Measurements from ENCODE around the gene SPTSSA. TPM values are rescaled to one million over a fixed set of nuclear protein-coding genes. Genes with fewer than 3 reads are reported as not detected.

Gene SPTSSA
- total and polyA plus RNA-seq, 7 donors: 22.8 to 79.3 (median 29.3) TPM

- peak; percentile 97 for DNase-seq
- Histone ChIP-seq H3K27ac (peak overlapping the region; percentile 85 to 88 (median 86)), H3K9me3 (no peaks in the 10 kb centered on the region), H3K4me3 (peak overlapping the region in 1 of 4 donors; percentile 16), H3K4me1 (peaks cover 0 to 27% (median 25%) of the 10 kb centered on the region in 4 donors), H3K27me3 (no peaks in the 10 kb centered on the region), H3K36me3 (no peaks in the 10 kb centered on the region)
- WGBS, 2 donors: 18 to 50% methylated on average over 14 of the region's 14 CpGs
- TF ChIP-seq POLR2A (IDR thresholded peaks at IDR 0.05) (peak; percentile 22 to 53), EP300 (IDR thresholded peaks at IDR 0.05) (peak; percentile 64 to 95 (median 87)), POLR2AphosphoS5 (IDR thresholded peaks at IDR 0.05) (peak; percentile 84 to 91 (median 86)), CTCF (IDR thresholded peaks at IDR 0.05) (no peak)
- intact Hi-C loops (cut with DNase I): loop anchor here (1.0 to 5.0 kb wide), 2 partner anchors 35 to 40 kb away; partner anchors contain the start of genes EAPP and SPTSSA
These were observed 34.9 kb upstream of the SPTSSA start for GRCh38 chr14:34496679-34497513.

- Histone ChIP-seq H3K36me3 (no peaks in the 10 kb centered on the region), H3K4me3 (no peak overlapping the region), H3K27ac (peak overlapping the region; percentile 85 to 88 (median 86)), H3K9me3 (no peaks in the 10 kb centered on the region), H3K4me1 (peaks cover 0 to 27% (median 25%) of the 10 kb centered on the region in 4 donors), H3K27me3 (no peaks in the 10 kb centered on the region)
- intact Hi-C loops (cut with DNase I): loop anchor here (5.0 kb wide), 1 partner anchor 41 kb away; the partner anchor contains the start of gene EAPP
- WGBS, 2 donors: 91 to 92% methylated on average over 11 of the region's 11 CpGs
- DNase-seq: peak; percentile 78
- TF ChIP-seq POLR2AphosphoS5 (IDR thresholded peaks at IDR 0.05) (peak in 1 of 4 donors; percentile 18), EP300 (IDR thresholded peaks at IDR 0.05) (no peak)
These were observed 34.1 kb upstream of the SPTSSA start for GRCh38 chr14:34496007-34496678.

- Histone ChIP-seq H3K4me1 (no peaks in the 10 kb centered on the region), H3K36me3 (no peaks in the 10 kb centered on the region), H3K27ac (no peak overlapping the region), H3K9me3 (no peaks in the 10 kb centered on the region), H3K4me3 (no peak overlapping the region), H3K27me3 (no peaks in the 10 kb centered on the region)
- no peak for DNase-seq
- TF ChIP-seq POLR2A (IDR thresholded peaks at IDR 0.05): no peak
- TF ChIP-seq CTCF (IDR thresholded peaks at IDR 0.05): no peak
- TF ChIP-seq POLR2AphosphoS5 (IDR thresholded peaks at IDR 0.05): no peak
- no peak for TF ChIP-seq EP300 (IDR thresholded peaks at IDR 0.05)
- intact Hi-C loops (cut with DNase I): no loop called here
- WGBS, 2 donors: 26 to 54% methylated on average over 1 of the region's 1 CpG
These were observed 27.3 kb upstream of the SPTSSA start for GRCh38 chr14:34489324-34489723.

- DNase-seq: no peak
- Histone ChIP-seq H3K9me3 (no peaks in the 10 kb centered on the region), H3K4me3 (no peak overlapping the region), H3K36me3 (no peaks in the 10 kb centered on the region), H3K4me1 (no peaks in the 10 kb centered on the region), H3K27me3 (no peaks in the 10 kb centered on the region), H3K27ac (no peak overlapping the region)
- intact Hi-C loops (cut with DNase I): no loop called here
- TF ChIP-seq CTCF (IDR thresholded peaks at IDR 0.05) (no peak), POLR2A (IDR thresholded peaks at IDR 0.05) (no peak), POLR2AphosphoS5 (IDR thresholded peaks at IDR 0.05) (no peak), EP300 (IDR thresholded peaks at IDR 0.05) (no peak)
- 96 to 99% methylated on average over 7 of the region's 7 CpGs for WGBS, 2 donors
These were observed 26.5 kb upstream of the SPTSSA start for GRCh38 chr14:34488528-34488927.

- H3K27me3 ChIP-seq: no peaks in the 10 kb centered on the region
- H3K4me1 ChIP-seq: no peaks in the 10 kb centered on the region
- no peak for DNase-seq
- no peak for TF ChIP-seq POLR2AphosphoS5 (IDR thresholded peaks at IDR 0.05)
- no peak for TF ChIP-seq EP300 (IDR thresholded peaks at IDR 0.05)
- no peak for TF ChIP-seq CTCF (IDR thresholded peaks at IDR 0.05)
- no peak for TF ChIP-seq POLR2A (IDR thresholded peaks at IDR 0.05)
- H3K36me3 ChIP-seq: no peaks in the 10 kb centered on the region
- H3K27ac ChIP-seq: no peak overlapping the region
- WGBS, 2 donors: 88 to 94% methylated on average over 1 of the region's 1 CpG
- no peak overlapping the region for H3K4me3 ChIP-seq
- intact Hi-C loops (cut with DNase I): no loop called here
- H3K9me3 ChIP-seq: no peaks in the 10 kb centered on the region
These were observed 22.7 kb upstream of the SPTSSA start for GRCh38 chr14:34484726-34485125.

Measured in sigmoid colon (tissue), 7 donors.